ENCODE measurements around the gene RNASE13. TPM values are rescaled to one million over a fixed set of nuclear protein-coding genes. Genes with fewer than 3 reads are reported as not detected.

RNASE13 gene
- total RNA-seq, 1 experiment from 2014 or later: not detected

DNA sequence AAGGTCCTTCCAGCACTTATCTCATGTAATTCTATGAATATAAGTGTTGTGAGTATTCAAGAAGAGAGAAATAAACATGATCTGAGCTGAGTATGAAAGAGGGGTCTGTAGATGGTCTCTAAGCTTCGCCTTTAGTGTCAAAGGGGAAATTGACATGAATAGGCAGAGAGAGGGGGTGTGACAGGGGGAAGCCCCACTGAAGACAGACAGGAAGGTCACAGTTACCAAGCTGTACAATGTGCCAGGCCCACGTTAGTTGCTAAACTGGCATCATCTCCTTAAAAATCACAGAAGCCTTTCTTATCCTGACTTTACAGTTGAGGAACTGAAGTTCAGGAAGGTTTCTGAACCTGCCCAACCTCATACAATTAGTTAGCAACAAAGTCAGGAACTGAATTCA is 43.1 kb upstream of the RNASE13 start (continued):
- TF ChIP-seq, protein P1, sequence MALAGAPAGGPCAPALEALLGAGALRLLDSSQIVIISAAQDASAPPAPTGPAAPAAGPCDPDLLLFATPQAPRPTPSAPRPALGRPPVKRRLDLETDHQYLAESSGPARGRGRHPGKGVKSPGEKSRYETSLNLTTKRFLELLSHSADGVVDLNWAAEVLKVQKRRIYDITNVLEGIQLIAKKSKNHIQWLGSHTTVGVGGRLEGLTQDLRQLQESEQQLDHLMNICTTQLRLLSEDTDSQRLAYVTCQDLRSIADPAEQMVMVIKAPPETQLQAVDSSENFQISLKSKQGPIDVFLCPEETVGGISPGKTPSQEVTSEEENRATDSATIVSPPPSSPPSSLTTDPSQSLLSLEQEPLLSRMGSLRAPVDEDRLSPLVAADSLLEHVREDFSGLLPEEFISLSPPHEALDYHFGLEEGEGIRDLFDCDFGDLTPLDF (CRISPR knock-in tag; IDR thresholded peaks at IDR 0.05): no peak
- TF ChIP-seq TCF7 (CRISPR knock-in tag; IDR thresholded peaks at IDR 0.05; ENCODE audit: low read depth): no peak
- no peak for TF ChIP-seq SP1 (CRISPR knock-in tag; conservative IDR thresholded peaks at IDR 0.05)
- no peak for TF ChIP-seq JAZF1 (CRISPR knock-in tag; IDR thresholded peaks at IDR 0.05)

DNA sequence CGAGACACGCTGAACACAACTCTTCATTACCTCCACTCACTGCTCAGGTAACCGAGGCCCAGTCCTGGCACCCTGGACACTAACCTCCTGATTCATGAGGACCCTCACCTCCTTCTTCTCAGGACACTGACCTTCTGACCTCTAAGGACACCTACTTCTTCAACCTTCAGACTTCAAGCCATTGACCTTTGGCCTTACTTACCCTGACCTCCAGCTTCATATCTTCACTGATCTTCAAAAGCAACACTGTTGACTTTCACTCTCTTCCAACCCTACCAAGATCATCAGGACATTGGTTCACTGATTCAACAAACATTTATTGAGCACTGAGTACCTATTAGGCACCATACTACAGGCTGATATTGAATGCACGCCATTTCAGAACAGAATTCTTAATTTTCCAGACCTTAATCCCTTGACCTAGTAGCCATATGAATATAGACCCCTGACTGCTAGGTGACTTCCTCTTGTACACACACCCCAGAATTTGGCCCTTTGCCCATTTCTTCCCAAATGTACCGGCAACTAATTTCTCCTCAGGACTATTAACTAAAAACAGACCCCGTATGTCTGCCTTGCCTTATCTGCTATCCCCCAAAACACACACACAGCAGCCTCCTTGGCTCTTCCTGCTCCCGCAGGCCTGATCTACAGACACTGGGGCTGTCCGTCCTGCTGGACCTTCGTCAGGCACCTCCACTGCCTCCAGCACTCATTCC is 41.3 kb upstream of the RNASE13 start:
- CTCF ChIA-PET: interaction anchor here (1.3 kb wide), 1 partner anchor 17 kb away, joined by 4 read pairs; no protein-coding TSS in a partner anchor
- no peak for ATAC-seq
- Mint-ChIP-seq H3K36me3 (peaks cover 63% of the 10 kb centered on the region), H3K9me3 (no peaks in the 10 kb centered on the region), H3K27me3 (ENCODE audit: low read depth) (no peaks in the 10 kb centered on the region), H3K4me3 (no peak overlapping the region), H3K27ac (no peak overlapping the region), H3K4me1 (peaks cover 17% of the 10 kb centered on the region)
- POLR2A ChIA-PET: no interaction called here
- DNase-seq (ENCODE audit: low spot score): no peak
- TF ChIP-seq, protein P2, sequence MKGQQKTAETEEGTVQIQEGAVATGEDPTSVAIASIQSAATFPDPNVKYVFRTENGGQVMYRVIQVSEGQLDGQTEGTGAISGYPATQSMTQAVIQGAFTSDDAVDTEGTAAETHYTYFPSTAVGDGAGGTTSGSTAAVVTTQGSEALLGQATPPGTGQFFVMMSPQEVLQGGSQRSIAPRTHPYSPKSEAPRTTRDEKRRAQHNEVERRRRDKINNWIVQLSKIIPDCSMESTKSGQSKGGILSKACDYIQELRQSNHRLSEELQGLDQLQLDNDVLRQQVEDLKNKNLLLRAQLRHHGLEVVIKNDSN (CRISPR knock-in tag; IDR thresholded peaks at IDR 0.05): no peak
- TF ChIP-seq, protein P3, sequence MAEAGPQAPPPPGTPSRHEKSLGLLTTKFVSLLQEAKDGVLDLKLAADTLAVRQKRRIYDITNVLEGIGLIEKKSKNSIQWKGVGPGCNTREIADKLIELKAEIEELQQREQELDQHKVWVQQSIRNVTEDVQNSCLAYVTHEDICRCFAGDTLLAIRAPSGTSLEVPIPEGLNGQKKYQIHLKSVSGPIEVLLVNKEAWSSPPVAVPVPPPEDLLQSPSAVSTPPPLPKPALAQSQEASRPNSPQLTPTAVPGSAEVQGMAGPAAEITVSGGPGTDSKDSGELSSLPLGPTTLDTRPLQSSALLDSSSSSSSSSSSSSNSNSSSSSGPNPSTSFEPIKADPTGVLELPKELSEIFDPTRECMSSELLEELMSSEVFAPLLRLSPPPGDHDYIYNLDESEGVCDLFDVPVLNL (CRISPR knock-in tag; IDR thresholded peaks at IDR 0.05; ENCODE audit: borderline replicate concordance, low read depth): no peak
- TF ChIP-seq FOXJ3 (CRISPR knock-in tag; IDR thresholded peaks at IDR 0.05; ENCODE audit: borderline replicate concordance): no peak
- no peak for TF ChIP-seq RORB (CRISPR knock-in tag; IDR thresholded peaks at IDR 0.05)
- TF ChIP-seq, protein P4, sequence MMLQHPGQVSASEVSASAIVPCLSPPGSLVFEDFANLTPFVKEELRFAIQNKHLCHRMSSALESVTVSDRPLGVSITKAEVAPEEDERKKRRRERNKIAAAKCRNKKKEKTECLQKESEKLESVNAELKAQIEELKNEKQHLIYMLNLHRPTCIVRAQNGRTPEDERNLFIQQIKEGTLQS (CRISPR knock-in tag; conservative IDR thresholded peaks at IDR 0.05): no peak
- TF ChIP-seq NR2C2 (CRISPR knock-in tag; IDR thresholded peaks at IDR 0.05): no peak
- no peak for TF ChIP-seq ZBTB21 (CRISPR knock-in tag; IDR thresholded peaks at IDR 0.05; ENCODE audit: borderline replicate concordance)
- TF ChIP-seq PRRX2 (CRISPR knock-in tag; IDR thresholded peaks at IDR 0.05): no peak
- no peak for TF ChIP-seq SMAD4 (CRISPR knock-in tag; IDR thresholded peaks at IDR 0.05)
- no peak for TF ChIP-seq GRHL2 (CRISPR knock-in tag; IDR thresholded peaks at IDR 0.05; ENCODE audit: insufficient replicate concordance, severe bottlenecking)
- TF ChIP-seq, protein P5, sequence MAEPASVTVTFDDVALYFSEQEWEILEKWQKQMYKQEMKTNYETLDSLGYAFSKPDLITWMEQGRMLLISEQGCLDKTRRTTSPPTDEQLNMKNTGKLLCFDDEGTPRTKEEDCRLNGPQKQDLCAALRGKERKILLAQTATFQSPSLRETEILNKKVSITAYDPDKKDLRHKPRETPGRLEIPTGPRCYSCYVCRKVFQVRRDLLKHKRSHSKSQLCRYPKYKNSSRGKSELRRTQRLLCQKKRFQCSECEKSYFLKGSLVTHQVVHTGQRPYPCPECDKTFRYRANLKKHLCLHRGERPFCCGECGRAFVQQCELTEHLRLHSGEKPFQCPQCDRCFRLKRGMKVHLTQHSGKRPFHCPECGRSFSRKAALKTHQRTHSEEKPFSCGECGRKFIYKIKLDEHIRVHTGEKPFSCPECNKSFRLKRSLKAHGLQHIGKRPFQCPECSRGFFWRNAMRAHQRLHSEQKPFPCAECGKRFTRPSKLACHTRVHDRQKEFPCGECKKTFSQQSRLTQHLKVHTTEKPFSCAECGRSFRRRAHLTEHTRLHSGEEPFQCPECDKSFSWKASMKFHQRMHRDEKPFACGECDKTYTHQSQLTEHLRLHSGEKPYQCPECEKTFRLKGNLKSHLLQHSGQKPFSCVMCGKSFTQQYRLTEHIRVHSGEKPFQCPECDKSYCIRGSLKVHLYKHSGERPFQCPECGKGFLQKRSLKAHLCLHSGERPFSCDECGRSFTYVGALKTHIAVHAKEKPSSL (CRISPR knock-in tag; conservative IDR thresholded peaks at IDR 0.05): no peak
- no peak for TF ChIP-seq CREB1 (CRISPR knock-in tag; IDR thresholded peaks at IDR 0.05)
- TF ChIP-seq, protein P6, sequence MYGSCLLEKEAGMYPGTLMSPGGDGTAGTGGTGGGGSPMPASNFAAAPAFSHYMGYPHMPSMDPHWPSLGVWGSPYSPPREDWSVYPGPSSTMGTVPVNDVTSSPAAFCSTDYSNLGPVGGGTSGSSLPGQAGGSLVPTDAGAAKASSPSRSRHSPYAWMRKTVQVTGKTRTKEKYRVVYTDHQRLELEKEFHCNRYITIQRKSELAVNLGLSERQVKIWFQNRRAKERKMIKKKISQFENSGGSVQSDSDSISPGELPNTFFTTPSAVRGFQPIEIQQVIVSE (CRISPR knock-in tag; IDR thresholded peaks at IDR 0.05; ENCODE audit: borderline replicate concordance): no peak
- TF ChIP-seq, protein P7, sequence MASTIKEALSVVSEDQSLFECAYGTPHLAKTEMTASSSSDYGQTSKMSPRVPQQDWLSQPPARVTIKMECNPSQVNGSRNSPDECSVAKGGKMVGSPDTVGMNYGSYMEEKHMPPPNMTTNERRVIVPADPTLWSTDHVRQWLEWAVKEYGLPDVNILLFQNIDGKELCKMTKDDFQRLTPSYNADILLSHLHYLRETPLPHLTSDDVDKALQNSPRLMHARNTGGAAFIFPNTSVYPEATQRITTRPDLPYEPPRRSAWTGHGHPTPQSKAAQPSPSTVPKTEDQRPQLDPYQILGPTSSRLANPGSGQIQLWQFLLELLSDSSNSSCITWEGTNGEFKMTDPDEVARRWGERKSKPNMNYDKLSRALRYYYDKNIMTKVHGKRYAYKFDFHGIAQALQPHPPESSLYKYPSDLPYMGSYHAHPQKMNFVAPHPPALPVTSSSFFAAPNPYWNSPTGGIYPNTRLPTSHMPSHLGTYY (CRISPR knock-in tag; IDR thresholded peaks at IDR 0.05): no peak
- TF ChIP-seq ZNF138 (CRISPR knock-in tag; conservative IDR thresholded peaks at IDR 0.05): no peak
- TF ChIP-seq, protein P8, sequence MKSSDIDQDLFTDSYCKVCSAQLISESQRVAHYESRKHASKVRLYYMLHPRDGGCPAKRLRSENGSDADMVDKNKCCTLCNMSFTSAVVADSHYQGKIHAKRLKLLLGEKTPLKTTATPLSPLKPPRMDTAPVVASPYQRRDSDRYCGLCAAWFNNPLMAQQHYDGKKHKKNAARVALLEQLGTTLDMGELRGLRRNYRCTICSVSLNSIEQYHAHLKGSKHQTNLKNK (CRISPR knock-in tag; IDR thresholded peaks at IDR 0.05): no peak
- no peak for TF ChIP-seq FOXK1 (CRISPR knock-in tag; IDR thresholded peaks at IDR 0.05)
- TF ChIP-seq NR3C1 (CRISPR knock-in tag; conservative IDR thresholded peaks at IDR 0.05; ENCODE audit: low read depth): no peak
- TF ChIP-seq, protein P9, sequence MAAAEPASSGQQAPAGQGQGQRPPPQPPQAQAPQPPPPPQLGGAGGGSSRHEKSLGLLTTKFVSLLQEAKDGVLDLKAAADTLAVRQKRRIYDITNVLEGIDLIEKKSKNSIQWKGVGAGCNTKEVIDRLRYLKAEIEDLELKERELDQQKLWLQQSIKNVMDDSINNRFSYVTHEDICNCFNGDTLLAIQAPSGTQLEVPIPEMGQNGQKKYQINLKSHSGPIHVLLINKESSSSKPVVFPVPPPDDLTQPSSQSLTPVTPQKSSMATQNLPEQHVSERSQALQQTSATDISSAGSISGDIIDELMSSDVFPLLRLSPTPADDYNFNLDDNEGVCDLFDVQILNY (CRISPR knock-in tag; IDR thresholded peaks at IDR 0.05): no peak
- TF ChIP-seq, protein P10, sequence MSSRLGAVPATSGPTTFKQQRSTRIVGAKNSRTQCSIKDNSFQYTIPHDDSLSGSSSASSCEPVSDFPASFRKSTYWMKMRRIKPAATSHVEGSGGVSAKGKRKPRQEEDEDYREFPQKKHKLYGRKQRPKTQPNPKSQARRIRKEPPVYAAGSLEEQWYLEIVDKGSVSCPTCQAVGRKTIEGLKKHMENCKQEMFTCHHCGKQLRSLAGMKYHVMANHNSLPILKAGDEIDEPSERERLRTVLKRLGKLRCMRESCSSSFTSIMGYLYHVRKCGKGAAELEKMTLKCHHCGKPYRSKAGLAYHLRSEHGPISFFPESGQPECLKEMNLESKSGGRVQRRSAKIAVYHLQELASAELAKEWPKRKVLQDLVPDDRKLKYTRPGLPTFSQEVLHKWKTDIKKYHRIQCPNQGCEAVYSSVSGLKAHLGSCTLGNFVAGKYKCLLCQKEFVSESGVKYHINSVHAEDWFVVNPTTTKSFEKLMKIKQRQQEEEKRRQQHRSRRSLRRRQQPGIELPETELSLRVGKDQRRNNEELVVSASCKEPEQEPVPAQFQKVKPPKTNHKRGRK (CRISPR knock-in tag; IDR thresholded peaks at IDR 0.05; ENCODE audit: borderline replicate concordance): no peak
